ENCODE results near the gene ANP32E.
"Not testable (repeated sequence)": the region's sequence is repeated elsewhere in the genome, so short reads cannot be mapped to it uniquely, and the experiment has no call there.

- not testable (repeated sequence) for TF ChIP-seq CTCF, EP300 (IDR thresholded peaks at IDR 0.05)
Observed at GRCh38 chr1:150208460-150208859, 27.5 kb downstream of the ANP32E start.
